Uterus (tissue), 4 donors: ENCODE measurements around the gene ASCC3. TPM values are rescaled to one million over a fixed set of nuclear protein-coding genes. Genes with fewer than 3 reads are reported as not detected.

Source experiments
- DNase-seq, 2 donors: peaks; one replicate each; pipeline ENCODE4 v3.0.0-alpha.2; 2019 to 2020
- H3K27ac ChIP-seq, 2 donors: fragments of 200-600 bp; sonication (generic); 1 replicate in 1 of 2; 2 replicates in 1 of 2; pipeline ENCODE4 v1.5.1; 2016 to 2018
- H3K27me3 ChIP-seq, 2 donors: fragments of 200-600 bp; sonication (generic); one replicate each; pipeline ENCODE4 v1.5.1; 2018 to 2019; ENCODE audit warnings: control low read depth in 1 of 2
- H3K36me3 ChIP-seq, 2 donors: fragments of 200-600 bp; sonication (generic); one replicate each; pipeline ENCODE4 v1.5.1; 2019; ENCODE audit warnings: control low read depth in 1 of 2
- H3K4me1 ChIP-seq, 2 donors: fragments of 200-600 bp; sonication (generic); one replicate each; pipeline ENCODE4 v1.5.1; 2018 to 2019; ENCODE audit warnings: control low read depth in 1 of 2
- H3K4me3 ChIP-seq, 2 donors: fragments of 200-600 bp; sonication (generic); 1 replicate in 1 of 2; 2 replicates in 1 of 2; pipeline ENCODE4 v1.5.1; 2018 to 2019; ENCODE audit warnings: mild to moderate bottlenecking in 1 of 2
- H3K9me3 ChIP-seq, 2 donors: fragments of 200-600 bp; sonication (generic); one replicate each; pipeline ENCODE4 v1.5.1; 2019; ENCODE audit warnings: control low read depth in 1 of 2
- POLR2A ChIP-seq, 2 donors: fragments of 450-650 bp; IDR thresholded peaks; one replicate each; pipeline ENCODE4 v1.6.1; 2016; ENCODE audit warnings: antibody characterized with exemption in 2 of 2, mild to moderate bottlenecking in 1 of 2, moderate library complexity in 1 of 2
- intact Hi-C: fragments of 100-400 bp; cut with DNase I; formaldehyde crosslinking; loops from one replicate; pipeline ENCODE4 v1.15.1; 2023; ENCODE audit warnings: low total_unique reads
- total RNA-seq, 4 donors: library from RNA; depleted of rRNA in 3 of 4; stranded (reverse); fragments of >200 nt in 3 of 4; gene quantifications; one replicate each; pipeline versions ENCODE4 v1.1.0 to v1.2.4, GENCODE V29; 2014 to 2023
- TF ChIP-seq, protein P1 (sequence below), 4 experiments: fragments of 200-600 bp in 2 of 4; fragments of 450-650 bp in 2 of 4; sonication (generic) in 2 of 4; IDR thresholded peaks; one replicate each; pipeline ENCODE4 v1.5.1; 2016 to 2019; ENCODE audit warnings: antibody characterized with exemption in 4 of 4, mild to moderate bottlenecking in 2 of 4, moderate library complexity in 1 of 4
- donor health status: DM: yes; HTN: yes; CAD: no.

Gene ASCC3
- total RNA-seq, 4 donors from 2014 or later = 14.3 to 92.4 (median 33.2) TPM

DNA sequence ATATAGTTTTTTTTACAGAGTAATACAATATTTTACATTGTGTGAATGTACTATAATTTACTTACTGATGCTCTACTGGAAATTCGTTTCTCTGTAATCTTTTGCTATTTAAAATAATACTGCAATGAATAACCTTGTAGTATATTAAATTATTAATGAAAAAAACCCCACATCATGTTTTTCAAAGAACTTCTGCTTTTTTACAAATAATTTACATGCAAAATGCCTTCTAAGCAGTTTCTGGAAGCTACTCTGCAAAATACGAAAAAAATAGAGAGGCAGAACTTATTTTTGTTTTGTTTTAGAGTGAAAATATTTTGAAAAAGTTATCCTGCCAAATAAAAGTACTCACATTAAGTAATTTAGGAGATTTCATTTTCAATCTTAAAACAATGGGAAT is 250.6 kb downstream of the ASCC3 start:
- H3K27me3 ChIP-seq = no peaks in the 10 kb centered on the region
- no peak for DNase-seq
- H3K4me3 ChIP-seq = no peak overlapping the region
- no peak overlapping the region for H3K27ac ChIP-seq
- H3K36me3 ChIP-seq = no peaks in the 10 kb centered on the region
- intact Hi-C loops = no loop called here
- H3K9me3 ChIP-seq = no peaks in the 10 kb centered on the region
- TF ChIP-seq, protein P1, sequence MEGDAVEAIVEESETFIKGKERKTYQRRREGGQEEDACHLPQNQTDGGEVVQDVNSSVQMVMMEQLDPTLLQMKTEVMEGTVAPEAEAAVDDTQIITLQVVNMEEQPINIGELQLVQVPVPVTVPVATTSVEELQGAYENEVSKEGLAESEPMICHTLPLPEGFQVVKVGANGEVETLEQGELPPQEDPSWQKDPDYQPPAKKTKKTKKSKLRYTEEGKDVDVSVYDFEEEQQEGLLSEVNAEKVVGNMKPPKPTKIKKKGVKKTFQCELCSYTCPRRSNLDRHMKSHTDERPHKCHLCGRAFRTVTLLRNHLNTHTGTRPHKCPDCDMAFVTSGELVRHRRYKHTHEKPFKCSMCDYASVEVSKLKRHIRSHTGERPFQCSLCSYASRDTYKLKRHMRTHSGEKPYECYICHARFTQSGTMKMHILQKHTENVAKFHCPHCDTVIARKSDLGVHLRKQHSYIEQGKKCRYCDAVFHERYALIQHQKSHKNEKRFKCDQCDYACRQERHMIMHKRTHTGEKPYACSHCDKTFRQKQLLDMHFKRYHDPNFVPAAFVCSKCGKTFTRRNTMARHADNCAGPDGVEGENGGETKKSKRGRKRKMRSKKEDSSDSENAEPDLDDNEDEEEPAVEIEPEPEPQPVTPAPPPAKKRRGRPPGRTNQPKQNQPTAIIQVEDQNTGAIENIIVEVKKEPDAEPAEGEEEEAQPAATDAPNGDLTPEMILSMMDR (IDR thresholded peaks at IDR 0.05) = no peak
- no peak for TF ChIP-seq POLR2A (IDR thresholded peaks at IDR 0.05)
- H3K4me1 ChIP-seq = no peaks in the 10 kb centered on the region

DNA sequence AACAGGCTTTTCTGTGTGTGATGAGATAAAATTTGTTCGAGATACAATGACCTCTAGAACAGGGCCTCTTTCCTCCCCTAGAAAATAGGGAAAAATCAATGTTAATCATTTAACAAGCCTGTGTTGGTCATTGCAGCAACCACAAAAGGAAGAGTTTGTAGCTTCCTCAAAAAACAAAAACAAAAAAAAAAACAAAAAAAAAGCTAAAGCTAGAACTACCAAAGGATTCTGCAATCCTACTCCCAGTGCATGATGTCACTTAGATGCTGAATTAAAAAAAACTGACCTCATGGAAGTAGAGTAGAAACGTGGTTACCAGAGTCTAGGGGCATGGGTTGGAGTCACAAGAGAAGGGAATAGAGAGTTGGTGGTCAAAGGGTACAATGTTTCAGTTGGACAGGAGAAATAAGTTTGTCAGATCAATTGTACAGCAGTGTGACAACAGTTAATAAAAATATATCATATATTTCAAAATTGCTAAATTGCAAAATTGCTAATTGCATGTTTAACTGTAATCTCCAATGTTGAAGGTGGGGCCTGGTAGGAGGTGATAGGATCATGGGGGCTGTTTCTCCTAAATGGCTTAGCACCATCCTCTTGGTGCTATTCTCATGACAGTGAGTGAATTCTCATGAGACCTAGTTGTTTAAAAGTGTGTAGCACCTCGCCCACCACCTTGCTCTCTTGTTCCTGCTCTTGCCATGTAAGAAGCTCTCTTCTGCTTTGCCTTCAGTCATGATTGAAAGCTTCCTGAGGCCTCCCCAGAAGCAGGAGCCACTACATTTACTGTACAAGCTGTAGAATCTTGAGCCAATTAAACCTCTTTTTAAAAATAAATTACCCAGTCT is 253.0 kb downstream of the ASCC3 start:
- H3K27me3 ChIP-seq = no peaks in the 10 kb centered on the region
- no peak for DNase-seq
- no peak overlapping the region for H3K27ac ChIP-seq
- TF ChIP-seq, protein P1 (IDR thresholded peaks at IDR 0.05) = no peak
- TF ChIP-seq POLR2A (IDR thresholded peaks at IDR 0.05) = no peak
- intact Hi-C loops = no loop called here
- H3K4me3 ChIP-seq = no peak overlapping the region
- no peaks in the 10 kb centered on the region for H3K4me1 ChIP-seq
- no peaks in the 10 kb centered on the region for H3K36me3 ChIP-seq
- no peaks in the 10 kb centered on the region for H3K9me3 ChIP-seq

- intact Hi-C loops = no loop called here
- DNase-seq = no peak
- Histone ChIP-seq H3K27ac (no peak overlapping the region), H3K9me3 (no peaks in the 10 kb centered on the region), H3K36me3 (no peaks in the 10 kb centered on the region), H3K27me3 (no peaks in the 10 kb centered on the region), H3K4me1 (no peaks in the 10 kb centered on the region), H3K4me3 (no peak overlapping the region)
- TF ChIP-seq, protein P1 (IDR thresholded peaks at IDR 0.05) = no peak
- no peak for TF ChIP-seq POLR2A (IDR thresholded peaks at IDR 0.05)
Measured at GRCh38 chr6:100626721-100627120, 254.4 kb downstream of the ASCC3 start.

- Histone ChIP-seq H3K4me1 (no peaks in the 10 kb centered on the region), H3K36me3 (no peaks in the 10 kb centered on the region), H3K27ac (no peak overlapping the region), H3K27me3 (no peaks in the 10 kb centered on the region), H3K4me3 (no peak overlapping the region), H3K9me3 (no peaks in the 10 kb centered on the region)
- no peak for DNase-seq
- TF ChIP-seq POLR2A (IDR thresholded peaks at IDR 0.05) = no peak
- TF ChIP-seq, protein P1 (IDR thresholded peaks at IDR 0.05) = no peak
- intact Hi-C loops = no loop called here
Measured at GRCh38 chr6:100622907-100623692, 258.0 kb downstream of the ASCC3 start.
